Colonic mucosa (tissue), 4 donors: Measurements from ENCODE around the gene SYNCRIP. TPM values are rescaled to one million over a fixed set of nuclear protein-coding genes. Genes with fewer than 3 reads are reported as not detected.
"Not testable (repeated sequence)": the region's sequence is repeated elsewhere in the genome, so short reads cannot be mapped to it uniquely, and the experiment has no call there.

Source experiments
- DNase-seq: peaks from one replicate; pipeline ENCODE4 v3.0.0-alpha.2; 2020
- H3K27ac ChIP-seq: fragments of 200-600 bp; one replicate; pipeline ENCODE4 v1.8.0; 2021
- H3K27me3 ChIP-seq: fragments of 200-600 bp; one replicate; pipeline ENCODE4 v1.8.0; 2021
- H3K36me3 ChIP-seq: fragments of 200-600 bp; one replicate; pipeline ENCODE4 v1.8.0; 2021
- H3K4me1 ChIP-seq: fragments of 200-600 bp; one replicate; pipeline ENCODE4 v1.8.0; 2021; ENCODE audit warnings: mild to moderate bottlenecking
- H3K4me3 ChIP-seq: fragments of 200-600 bp; one replicate; pipeline ENCODE4 v1.8.0; 2021
- H3K9ac ChIP-seq, 2 donors: one replicate each; pipeline ENCODE4 v1.7.0; 2013; ENCODE audit warnings: control low read depth in 2 of 2, low read depth in 2 of 2, low read length in 2 of 2
- H3K9me3 ChIP-seq: fragments of 200-600 bp; one replicate; pipeline ENCODE4 v1.8.0; 2021
- intact Hi-C: fragments of 100-400 bp; cut with DNase I; formaldehyde crosslinking; loops from one replicate; pipeline ENCODE4 v1.14.1; 2022
- total RNA-seq, 2 donors: library from RNA; stranded (reverse); fragmentation: NEBNext Ultra II Directional in 1 of 2; extraction: Animal tissue kit (Norgen Biotek cat#: 25700) in 1 of 2; gene quantifications; one replicate each; pipeline ENCODE4 v1.2.1, GENCODE V29; 2021
- TF ChIP-seq, protein P1 (sequence below): fragments of 200-600 bp; IDR thresholded peaks from one replicate; pipeline ENCODE4 v1.8.0; 2022; ENCODE audit warnings: antibody characterized with exemption, mild to moderate bottlenecking
- donor health status: healthy.
- donor health status: DM: no; HTN: no; CAD: no.
- donor health status: DM: no; HTN: no; CAD: no.

Gene SYNCRIP
- total RNA-seq, 2 donors from 2014 or later: 87.7 to 99.3 TPM

GRCh38 chr6:85565736-85566135 is 77.0 kb downstream of the SYNCRIP start:
- intact Hi-C loops: no loop called here
- H3K9ac ChIP-seq: no peak overlapping the region
- H3K4me3 ChIP-seq: no peak overlapping the region
- no peak overlapping the region for H3K27ac ChIP-seq
- DNase-seq: no peak
- TF ChIP-seq, protein P1, sequence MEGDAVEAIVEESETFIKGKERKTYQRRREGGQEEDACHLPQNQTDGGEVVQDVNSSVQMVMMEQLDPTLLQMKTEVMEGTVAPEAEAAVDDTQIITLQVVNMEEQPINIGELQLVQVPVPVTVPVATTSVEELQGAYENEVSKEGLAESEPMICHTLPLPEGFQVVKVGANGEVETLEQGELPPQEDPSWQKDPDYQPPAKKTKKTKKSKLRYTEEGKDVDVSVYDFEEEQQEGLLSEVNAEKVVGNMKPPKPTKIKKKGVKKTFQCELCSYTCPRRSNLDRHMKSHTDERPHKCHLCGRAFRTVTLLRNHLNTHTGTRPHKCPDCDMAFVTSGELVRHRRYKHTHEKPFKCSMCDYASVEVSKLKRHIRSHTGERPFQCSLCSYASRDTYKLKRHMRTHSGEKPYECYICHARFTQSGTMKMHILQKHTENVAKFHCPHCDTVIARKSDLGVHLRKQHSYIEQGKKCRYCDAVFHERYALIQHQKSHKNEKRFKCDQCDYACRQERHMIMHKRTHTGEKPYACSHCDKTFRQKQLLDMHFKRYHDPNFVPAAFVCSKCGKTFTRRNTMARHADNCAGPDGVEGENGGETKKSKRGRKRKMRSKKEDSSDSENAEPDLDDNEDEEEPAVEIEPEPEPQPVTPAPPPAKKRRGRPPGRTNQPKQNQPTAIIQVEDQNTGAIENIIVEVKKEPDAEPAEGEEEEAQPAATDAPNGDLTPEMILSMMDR: no peak
- no peaks in the 10 kb centered on the region for H3K27me3 ChIP-seq
- H3K4me1 ChIP-seq: no peaks in the 10 kb centered on the region
- H3K36me3 ChIP-seq: no peaks in the 10 kb centered on the region
- H3K9me3 ChIP-seq: no peaks in the 10 kb centered on the region

DNA sequence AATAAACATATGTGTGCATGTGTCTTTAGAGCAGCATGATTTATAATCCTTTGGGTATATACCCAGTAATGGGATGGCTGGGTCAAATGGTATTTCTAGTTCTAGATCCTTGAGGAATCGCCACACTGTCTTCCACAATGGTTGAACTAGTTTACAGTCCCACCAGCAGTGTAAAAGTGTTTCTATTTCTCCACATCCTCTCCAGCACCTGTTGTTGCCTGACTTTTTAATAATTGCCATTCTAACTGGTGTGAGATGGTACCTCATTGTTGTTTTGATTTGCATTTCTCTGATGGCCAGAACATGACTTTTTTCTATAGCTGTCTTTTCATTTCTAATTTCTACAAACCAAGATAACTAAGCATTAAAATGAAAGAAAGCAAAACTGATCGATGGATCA is 78.5 kb downstream of the SYNCRIP start:
- H3K9me3 ChIP-seq, H3K27me3 ChIP-seq, H3K4me1 ChIP-seq, H3K27ac ChIP-seq, H3K4me3 ChIP-seq, DNase-seq, H3K36me3 ChIP-seq, H3K9ac ChIP-seq, intact Hi-C loops: not testable (repeated sequence)

Other genes with a start within 250 kb of the SYNCRIP start
- gene NT5E, start 192.8 kb downstream of the SYNCRIP start, total RNA-seq: 10 to 100 TPM; 18.6 to 28.0 TPM
- 10 to 100 TPM; 52.5 to 80.6 TPM for gene SNX14, start 49.0 kb downstream of the SYNCRIP start, total RNA-seq